NCI-H345 (cell line): ENCODE measurements around the gene CYLD.

Source experiments
- DNase-seq: peaks from one replicate; lab custom pipeline; 2025; lab: John Stamatoyannopoulos, UW

The CYLD gene

GRCh38 chr16:50819706-50820105, 77.8 kb downstream of the CYLD start:
- no peak for DNase-seq

- DNase-seq: no peak
These were observed 78.3 kb downstream of the CYLD start for GRCh38 chr16:50820225-50820624.

- DNase-seq: no peak
These were observed 79.7 kb downstream of the CYLD start for GRCh38 chr16:50821586-50821985.

DNA sequence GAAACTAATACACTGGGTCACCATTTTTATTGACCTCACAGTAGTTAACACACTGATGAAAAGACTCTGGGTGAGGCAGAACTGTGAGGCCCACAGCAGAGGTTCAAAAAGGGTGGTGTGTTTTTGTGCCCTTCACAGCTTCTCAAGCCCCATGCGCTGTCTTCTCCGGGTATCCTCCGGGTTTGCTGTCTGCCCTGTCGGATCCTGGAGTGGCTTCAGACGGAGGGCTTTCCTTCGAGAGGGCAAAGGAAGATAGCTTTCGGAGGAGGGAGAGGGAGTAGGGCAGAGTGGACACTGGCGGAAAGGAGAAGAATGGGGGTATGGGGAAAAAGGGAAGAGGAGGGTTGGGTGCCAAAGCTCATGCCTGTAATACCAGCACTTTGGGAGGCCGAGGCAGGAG, 80.8 kb downstream of the CYLD start:
- DNase-seq: no peak

GRCh38 chr16:50826797-50827316, 85.0 kb downstream of the CYLD start:
- DNase-seq: no peak

- no peak for DNase-seq
These were observed 86.3 kb downstream of the CYLD start for GRCh38 chr16:50828164-50828702.

DNA sequence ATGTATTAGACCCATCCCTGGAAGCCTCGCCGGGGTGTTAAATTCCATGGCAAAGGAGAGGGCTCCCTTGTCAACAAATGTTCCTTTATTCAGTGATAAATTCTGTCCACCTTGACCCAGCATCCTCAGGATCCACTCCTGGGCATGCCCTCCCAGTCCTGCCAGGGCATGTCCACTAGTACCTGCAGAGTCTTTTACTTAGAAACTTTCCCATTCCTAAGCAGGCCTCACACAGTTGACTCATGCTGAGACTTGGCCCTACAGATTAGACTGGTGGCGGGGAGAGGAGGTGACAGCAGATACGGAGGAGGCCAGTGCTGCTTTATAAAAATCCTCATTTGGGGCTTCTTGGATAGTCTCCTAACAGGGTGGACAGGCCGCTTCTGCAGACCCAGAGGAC, 88.8 kb downstream of the CYLD start:
- DNase-seq: no peak

DNA sequence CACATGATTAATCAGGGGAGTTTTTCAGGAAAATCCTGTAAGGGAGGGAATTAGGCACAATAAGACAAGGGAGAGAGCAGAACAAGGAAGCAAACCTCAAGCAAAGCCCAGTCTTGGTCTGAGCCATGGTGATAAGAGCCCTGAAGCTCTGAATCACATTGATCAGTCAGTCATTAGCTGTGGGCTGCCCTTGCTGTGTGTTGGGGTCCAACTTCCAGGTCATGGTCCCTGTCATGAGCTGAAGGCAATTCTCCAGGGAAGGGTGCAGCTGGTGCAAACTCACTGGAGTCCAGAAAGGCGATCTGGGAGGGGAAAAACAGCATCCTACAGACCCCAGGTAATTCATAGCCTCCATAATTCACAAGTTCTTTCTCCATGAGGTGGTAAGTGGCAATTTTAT, 89.9 kb downstream of the CYLD start:
- no peak for DNase-seq

DNA sequence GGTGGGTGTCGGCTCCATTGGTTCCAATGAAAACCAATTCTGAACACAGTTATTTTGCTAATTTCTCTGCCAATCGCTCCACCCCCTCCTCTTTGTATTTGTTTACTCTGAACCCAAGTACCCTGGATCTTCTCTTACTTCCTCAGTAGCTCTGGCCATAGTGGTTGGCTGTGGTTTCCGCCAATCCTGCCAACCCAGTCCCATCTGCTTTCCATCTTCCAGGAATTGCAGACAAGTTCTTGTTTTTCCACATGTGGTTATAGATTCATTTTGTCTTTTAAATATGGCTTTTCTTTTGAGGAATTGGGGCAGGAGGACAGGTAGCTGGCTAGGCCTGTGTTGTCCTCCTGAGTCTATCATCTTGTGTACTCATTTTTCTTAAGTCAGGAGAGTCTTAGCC, 92.0 kb downstream of the CYLD start:
- DNase-seq: no peak

DNA sequence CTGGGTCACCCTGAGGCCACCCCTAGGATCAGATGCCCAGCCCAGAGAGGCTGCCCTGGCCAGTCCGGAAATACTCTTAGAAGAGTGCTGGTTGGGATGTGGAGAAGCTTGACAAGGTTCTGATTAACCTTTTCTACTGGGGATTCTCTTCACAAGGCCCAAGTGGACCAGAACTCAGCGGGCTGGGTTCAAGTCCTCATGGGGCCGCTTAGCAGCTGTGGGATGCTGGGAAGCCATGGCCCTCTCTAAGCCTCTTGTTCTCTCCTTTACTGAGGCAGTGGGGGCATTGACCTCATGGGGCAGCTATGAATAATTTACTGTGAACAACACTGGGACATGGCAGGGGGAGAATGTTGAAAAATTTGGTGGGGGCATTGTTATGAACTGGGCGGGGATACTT, 92.8 kb downstream of the CYLD start:
- no peak for DNase-seq

DNA sequence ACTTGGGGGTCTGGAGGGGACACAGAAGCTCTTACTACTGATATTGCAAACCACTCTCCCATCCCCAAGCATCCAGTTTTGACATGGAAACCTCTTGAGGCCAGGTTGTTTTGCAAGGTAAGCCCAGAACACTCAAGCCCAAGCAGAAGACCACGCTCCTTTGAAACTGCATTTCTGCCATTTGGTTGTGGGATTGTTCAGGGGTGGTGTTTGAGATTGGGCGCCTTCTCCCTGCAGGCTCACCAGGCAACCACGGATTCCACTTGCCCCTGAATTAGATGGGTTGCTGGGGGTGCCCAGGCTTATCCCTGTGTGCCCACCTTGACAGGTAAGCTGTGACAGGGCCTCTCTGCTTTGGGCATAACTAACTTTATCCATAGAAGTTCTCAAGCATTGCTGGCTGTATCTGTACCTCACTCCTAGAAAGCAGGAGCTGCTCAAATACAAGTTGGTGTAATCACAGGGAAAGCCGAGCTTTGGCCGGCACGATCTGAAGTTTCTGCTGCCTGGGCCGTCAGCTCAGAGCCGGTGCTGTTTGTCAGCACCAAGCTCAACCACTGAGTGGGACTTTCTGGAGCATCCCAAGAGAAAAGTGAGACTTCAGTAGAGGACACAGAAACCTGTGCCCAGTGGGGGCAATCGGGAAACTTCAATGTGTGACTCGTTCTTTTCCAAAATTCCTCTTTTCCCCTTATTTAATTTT, 93.6 kb downstream of the CYLD start:
- DNase-seq: no peak

- DNase-seq: no peak
These were observed 94.3 kb downstream of the CYLD start for GRCh38 chr16:50836121-50836621.

- no peak for DNase-seq
These were observed 95.4 kb downstream of the CYLD start for GRCh38 chr16:50837324-50837723.

GRCh38 chr16:50838165-50838564, 96.3 kb downstream of the CYLD start:
- DNase-seq: no peak

- no peak for DNase-seq
These were observed 97.0 kb downstream of the CYLD start for GRCh38 chr16:50838885-50839284.

GRCh38 chr16:50839356-50839755, 97.5 kb downstream of the CYLD start:
- DNase-seq: no peak

GRCh38 chr16:50839920-50840729, 98.2 kb downstream of the CYLD start:
- no peak for DNase-seq

DNA sequence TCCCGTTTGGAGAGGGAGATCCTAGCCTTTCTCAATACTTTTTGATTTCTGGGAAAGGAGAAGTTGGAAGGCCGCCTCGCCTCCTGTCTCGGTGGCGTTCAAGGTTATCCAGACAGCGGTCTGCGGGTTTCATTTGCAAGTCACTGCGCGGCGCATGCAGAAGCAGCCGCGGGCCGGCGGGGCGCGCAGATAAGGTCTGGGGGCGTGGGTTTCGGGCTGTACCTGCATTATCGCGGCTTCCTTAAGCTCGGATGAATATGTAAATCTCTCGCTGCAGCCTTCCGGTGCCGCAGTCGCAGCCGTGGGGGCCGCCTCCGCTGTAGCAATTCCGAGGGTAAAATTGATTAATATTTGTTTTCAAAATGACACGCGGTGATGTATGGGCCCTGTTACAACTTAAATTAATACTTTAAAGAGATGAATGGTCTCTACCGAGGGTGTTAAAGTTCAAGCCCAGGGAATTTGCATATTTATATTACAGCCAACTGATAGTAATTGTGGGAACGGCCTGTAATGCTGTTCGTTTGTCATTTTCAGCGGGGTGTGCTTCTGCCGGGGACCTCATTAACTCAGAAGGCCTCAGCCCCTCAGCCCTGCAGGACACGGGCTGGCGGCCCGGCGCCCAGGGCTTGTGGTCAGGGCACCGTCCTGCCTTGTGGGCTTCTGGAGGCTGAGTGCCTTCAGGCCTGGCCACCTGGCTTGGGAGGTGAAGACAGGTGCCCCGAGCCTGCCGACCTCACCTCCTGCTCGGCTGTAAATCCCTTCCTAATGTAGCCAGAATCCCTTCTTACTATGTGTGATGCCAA, 99.4 kb downstream of the CYLD start:
- DNase-seq: no peak

- no peak for DNase-seq
These were observed 100.2 kb downstream of the CYLD start for GRCh38 chr16:50842013-50842505.

DNA sequence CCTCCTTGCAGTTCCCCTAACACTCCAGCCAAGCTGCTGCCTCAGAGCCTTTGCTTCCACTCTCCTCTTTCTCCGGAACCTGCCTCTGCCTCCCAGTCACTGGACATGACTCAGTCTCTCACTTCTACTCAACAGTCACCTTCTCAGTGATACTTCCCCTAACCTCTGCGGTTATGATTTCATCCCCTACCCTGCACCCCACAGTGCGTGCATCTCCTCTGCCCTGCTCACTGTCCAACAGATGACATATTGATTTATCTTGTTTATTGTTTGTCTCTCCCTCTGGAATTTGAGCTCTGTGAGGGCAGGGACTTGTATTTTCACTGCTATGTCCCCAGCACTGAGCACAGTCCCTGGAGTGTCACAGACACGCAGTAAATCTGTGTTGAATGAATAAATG, 100.7 kb downstream of the CYLD start:
- no peak for DNase-seq

GRCh38 chr16:50844840-50845239, 103.0 kb downstream of the CYLD start:
- DNase-seq: no peak

- no peak for DNase-seq
These were observed 103.4 kb downstream of the CYLD start for GRCh38 chr16:50845296-50845695.
